Endodermal cell (in vitro differentiated cells): ENCODE results near the gene MACROH2A1. TPM values are rescaled to one million over a fixed set of nuclear protein-coding genes. Genes with fewer than 3 reads are reported as not detected.

Source experiments
- DNase-seq: peaks from one replicate; pipeline ENCODE4 v3.0.0-alpha.2; 2017
- H3K27ac ChIP-seq: 2 replicates; pipeline ENCODE4 v1.5.1; 2013; ENCODE audit warnings: mild to moderate bottlenecking, low read depth, low read length, moderate library complexity
- H3K27me3 ChIP-seq: 2 replicates; pipeline ENCODE4 v1.6.1; 2013; ENCODE audit warnings: mild to moderate bottlenecking, low read length, moderate library complexity; ENCODE audit not compliant: insufficient read depth, control insufficient read depth, poor library complexity, severe bottlenecking
- H3K36me3 ChIP-seq: 2 replicates; pipeline ENCODE4 v1.7.0; 2013; ENCODE audit warnings: mild to moderate bottlenecking, low read length, moderate library complexity; ENCODE audit not compliant: control insufficient read depth, insufficient read depth
- H3K4me1 ChIP-seq: one replicate; pipeline ENCODE4 v1.7.0; 2013; ENCODE audit warnings: low read length; ENCODE audit not compliant: control insufficient read depth, insufficient read depth
- H3K4me3 ChIP-seq: 2 replicates; pipeline ENCODE4 v1.5.1; 2013; ENCODE audit warnings: mild to moderate bottlenecking, low read length, moderate library complexity
- H3K9ac ChIP-seq: 2 replicates; pipeline ENCODE4 v1.6.1; 2013; ENCODE audit warnings: mild to moderate bottlenecking, low read length, moderate library complexity; ENCODE audit not compliant: poor library complexity, severe bottlenecking; ENCODE audit errors: extremely low read depth
- H3K9me3 ChIP-seq: 2 replicates; pipeline ENCODE4 v1.6.1; 2013; ENCODE audit warnings: mild to moderate bottlenecking, low read length, moderate library complexity; ENCODE audit not compliant: control insufficient read depth
- H3K27ac Mint-ChIP-seq: 2 replicates; pipeline ENCODE4 v1.8.0; 2020; ENCODE audit warnings: mixed read lengths
- H3K27me3 Mint-ChIP-seq: 2 replicates; pipeline ENCODE4 v1.8.0; 2021; ENCODE audit warnings: mild to moderate bottlenecking, mixed read lengths; ENCODE audit not compliant: insufficient read depth
- H3K36me3 Mint-ChIP-seq: 2 replicates; pipeline ENCODE4 v1.8.0; 2020; ENCODE audit warnings: low read depth, mixed read lengths
- H3K4me1 Mint-ChIP-seq: 2 replicates; pipeline ENCODE4 v1.8.0; 2020; ENCODE audit warnings: mixed read lengths
- H3K4me3 Mint-ChIP-seq: 2 replicates; pipeline ENCODE4 v1.8.0; 2020; ENCODE audit warnings: mild to moderate bottlenecking, moderate library complexity, mixed read lengths
- H3K9me3 Mint-ChIP-seq: 2 replicates; pipeline ENCODE4 v1.8.0; 2020; ENCODE audit warnings: mild to moderate bottlenecking, mixed read lengths
- WGBS, 2 experiments: methylation state at CpG; one replicate each; pipeline versions ENCODE4 v1.1.5 to v1.1.7; 2013; ENCODE audit warnings: missing lambda C conversion rate in 2 of 2, mixed read lengths in 1 of 2; ENCODE audit not compliant: insufficient coverage in 1 of 2, insufficient read length in 1 of 2; 5-methylcytosine and 5-hydroxymethylcytosine counted together
- total RNA-seq, 2 donors: library from RNA; stranded (reverse); fragmentation: NEBNext Ultra II Directional in 1 of 2; extraction: Animal tissue kit (Norgen Biotek cat#: 25700) in 1 of 2; gene quantifications; 2 replicates in 1 of 2; 3 replicates in 1 of 2; pipeline ENCODE4 v1.2.1, GENCODE V29; 2021
- TF ChIP-seq, protein P1 (sequence below): fragments of 200-600 bp; sonication (generic); conservative IDR thresholded peaks from 2 replicates; pipeline ENCODE4 v1.5.0; 2021; ENCODE audit warnings: antibody characterized with exemption, mild to moderate bottlenecking

Gene MACROH2A1
- total RNA-seq, 2 donors from 2014 or later = 256 to 288 TPM

DNA sequence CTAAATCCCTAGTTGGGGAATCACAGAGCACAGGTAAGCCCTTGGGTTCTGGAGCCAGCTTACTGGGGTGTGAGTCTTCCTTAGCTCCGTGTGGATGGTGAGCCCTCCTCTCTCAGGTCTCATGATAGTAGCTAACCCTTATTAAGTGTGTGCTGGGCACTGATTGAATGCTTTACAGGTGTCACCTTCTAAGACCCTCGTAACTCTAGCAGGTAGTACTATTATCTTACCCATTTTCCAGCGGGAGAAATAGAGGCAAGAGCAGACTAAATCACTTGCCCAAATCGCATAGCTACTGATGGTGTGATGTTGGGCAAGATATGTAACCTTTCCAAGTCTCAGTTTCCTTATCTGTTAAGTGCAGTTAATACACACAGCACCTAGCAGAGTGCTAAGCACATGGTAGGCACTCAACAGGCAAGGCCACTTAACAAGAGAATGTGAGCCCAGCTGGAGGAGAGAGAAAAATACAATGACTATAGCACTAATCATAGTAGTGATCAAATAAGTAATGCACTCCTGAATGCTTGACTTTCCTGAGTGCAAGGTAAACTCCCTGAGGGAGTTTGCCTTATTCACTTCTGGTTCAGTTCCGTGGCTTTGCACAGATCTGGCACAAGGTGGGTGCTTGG, 48.4 kb upstream of the MACROH2A1 start, which contains the start of gene DCANP1:
Gene DCANP1, minus strand, starts transcription at position 51 of the 632 bp plus-strand sequence. CDS start 240 bp downstream, outside the sequence.
- WGBS, 2 experiments = 87 to 100% methylated on average over 1 to 5 of the region's 5 CpGs
- Mint-ChIP-seq H3K36me3 (no peaks in the 10 kb centered on the region), H3K4me3 (no peak within 1 kb of the TSS), H3K27ac (no peak within 1 kb of the TSS), H3K9me3 (peaks cover 5% of the 10 kb centered on the region), H3K4me1 (peaks cover 28% of the 10 kb centered on the region), H3K27me3 (peaks cover 49% of the 10 kb centered on the region)
- H3K27me3 ChIP-seq = no peaks in the 10 kb centered on the region
- peaks cover 4% of the 10 kb centered on the region for H3K9me3 ChIP-seq
- TF ChIP-seq, protein P1, sequence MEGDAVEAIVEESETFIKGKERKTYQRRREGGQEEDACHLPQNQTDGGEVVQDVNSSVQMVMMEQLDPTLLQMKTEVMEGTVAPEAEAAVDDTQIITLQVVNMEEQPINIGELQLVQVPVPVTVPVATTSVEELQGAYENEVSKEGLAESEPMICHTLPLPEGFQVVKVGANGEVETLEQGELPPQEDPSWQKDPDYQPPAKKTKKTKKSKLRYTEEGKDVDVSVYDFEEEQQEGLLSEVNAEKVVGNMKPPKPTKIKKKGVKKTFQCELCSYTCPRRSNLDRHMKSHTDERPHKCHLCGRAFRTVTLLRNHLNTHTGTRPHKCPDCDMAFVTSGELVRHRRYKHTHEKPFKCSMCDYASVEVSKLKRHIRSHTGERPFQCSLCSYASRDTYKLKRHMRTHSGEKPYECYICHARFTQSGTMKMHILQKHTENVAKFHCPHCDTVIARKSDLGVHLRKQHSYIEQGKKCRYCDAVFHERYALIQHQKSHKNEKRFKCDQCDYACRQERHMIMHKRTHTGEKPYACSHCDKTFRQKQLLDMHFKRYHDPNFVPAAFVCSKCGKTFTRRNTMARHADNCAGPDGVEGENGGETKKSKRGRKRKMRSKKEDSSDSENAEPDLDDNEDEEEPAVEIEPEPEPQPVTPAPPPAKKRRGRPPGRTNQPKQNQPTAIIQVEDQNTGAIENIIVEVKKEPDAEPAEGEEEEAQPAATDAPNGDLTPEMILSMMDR = no peak
- H3K4me3 ChIP-seq = peak within 1 kb of the TSS; percentile 46
- peak; percentile 36 for DNase-seq
- H3K36me3 ChIP-seq = no peaks in the 10 kb centered on the region
- no peak within 1 kb of the TSS for H3K9ac ChIP-seq
- no peak within 1 kb of the TSS for H3K27ac ChIP-seq
- peaks cover 28% of the 10 kb centered on the region for H3K4me1 ChIP-seq

DNA sequence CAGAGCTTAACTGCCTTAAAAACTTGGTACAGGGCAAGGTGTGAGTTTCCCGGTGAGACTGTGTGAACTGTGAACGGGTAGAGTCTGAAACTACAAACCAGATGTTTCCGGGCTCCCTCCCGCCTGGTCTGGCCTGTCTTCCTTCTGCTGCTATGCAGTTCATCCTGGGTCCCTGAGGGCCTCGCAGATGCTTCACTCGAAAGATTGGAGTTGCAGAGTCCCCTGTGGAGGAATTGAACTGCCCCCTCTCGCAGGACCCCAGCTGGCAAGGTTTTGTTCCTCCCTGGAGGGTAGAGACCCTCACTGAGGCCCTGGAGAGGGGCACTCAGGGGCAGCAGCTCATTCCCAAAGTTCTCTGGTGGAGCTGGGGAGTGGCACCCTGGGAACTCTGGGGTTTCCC, 47.6 kb upstream of the MACROH2A1 start:
- no peak overlapping the region for H3K27ac Mint-ChIP-seq
- no peak for DNase-seq
- H3K4me1 ChIP-seq = peaks cover 28% of the 10 kb centered on the region
- no peak overlapping the region for H3K4me3 Mint-ChIP-seq
- H3K27me3 ChIP-seq = no peaks in the 10 kb centered on the region
- H3K27me3 Mint-ChIP-seq = peaks cover 41% of the 10 kb centered on the region
- H3K27ac ChIP-seq = no peak overlapping the region
- H3K9me3 ChIP-seq = peaks cover 4% of the 10 kb centered on the region
- H3K36me3 Mint-ChIP-seq = no peaks in the 10 kb centered on the region
- no peak overlapping the region for H3K9ac ChIP-seq
- no peak overlapping the region for H3K4me3 ChIP-seq
- H3K4me1 Mint-ChIP-seq = peaks cover 28% of the 10 kb centered on the region
- H3K9me3 Mint-ChIP-seq = peaks cover 5% of the 10 kb centered on the region
- TF ChIP-seq, protein P1 = no peak
- WGBS, 2 experiments = 91 to 97% methylated on average over 7 of the region's 7 CpGs
- no peaks in the 10 kb centered on the region for H3K36me3 ChIP-seq

DNA sequence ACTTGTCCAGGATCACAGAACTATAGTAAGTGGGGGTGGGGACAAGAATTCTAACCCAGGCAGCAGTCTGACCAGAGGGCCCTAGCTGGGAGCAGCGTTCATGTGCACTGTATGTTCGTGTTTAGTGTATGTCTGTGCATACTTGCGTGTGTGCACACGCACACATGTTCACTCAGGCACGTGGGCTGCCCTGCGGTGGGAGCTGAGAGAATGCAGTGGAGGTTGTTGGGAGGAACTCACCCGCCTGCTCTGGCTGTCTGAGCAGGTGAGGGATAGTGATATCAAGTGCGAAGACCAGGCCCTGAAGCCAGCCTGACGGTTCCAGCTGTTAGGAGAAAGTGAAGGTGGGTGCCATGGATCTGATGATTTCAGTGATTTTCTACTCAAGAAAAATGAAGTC, 47.2 kb upstream of the MACROH2A1 start:
- Histone ChIP-seq H3K36me3 (no peaks in the 10 kb centered on the region), H3K4me1 (peaks cover 28% of the 10 kb centered on the region), H3K27me3 (no peaks in the 10 kb centered on the region), H3K27ac (no peak overlapping the region), H3K9me3 (peaks cover 4% of the 10 kb centered on the region), H3K4me3 (no peak overlapping the region), H3K9ac (no peak overlapping the region)
- peak; percentile 41 for DNase-seq
- Mint-ChIP-seq H3K27ac (no peak overlapping the region), H3K36me3 (no peaks in the 10 kb centered on the region), H3K9me3 (peaks cover 5% of the 10 kb centered on the region), H3K4me1 (peaks cover 28% of the 10 kb centered on the region), H3K4me3 (no peak overlapping the region), H3K27me3 (peaks cover 38% of the 10 kb centered on the region)
- TF ChIP-seq, protein P1 = no peak
- WGBS, 2 experiments = 90 to 100% methylated on average over 3 to 9 of the region's 9 CpGs
